Inflammatory macrophage treated with lipopolysaccharide for 4 hours (primary cell): Measurements from ENCODE around the gene TRIM14.
"Not testable (repeated sequence)": the region's sequence is repeated elsewhere in the genome, so short reads cannot be mapped to it uniquely, and the experiment has no call there.

Experiments
- DNase-seq: peaks from one replicate; pipeline ENCODE4 v3.0.0-alpha.2; 2020

The TRIM14 gene

DNA sequence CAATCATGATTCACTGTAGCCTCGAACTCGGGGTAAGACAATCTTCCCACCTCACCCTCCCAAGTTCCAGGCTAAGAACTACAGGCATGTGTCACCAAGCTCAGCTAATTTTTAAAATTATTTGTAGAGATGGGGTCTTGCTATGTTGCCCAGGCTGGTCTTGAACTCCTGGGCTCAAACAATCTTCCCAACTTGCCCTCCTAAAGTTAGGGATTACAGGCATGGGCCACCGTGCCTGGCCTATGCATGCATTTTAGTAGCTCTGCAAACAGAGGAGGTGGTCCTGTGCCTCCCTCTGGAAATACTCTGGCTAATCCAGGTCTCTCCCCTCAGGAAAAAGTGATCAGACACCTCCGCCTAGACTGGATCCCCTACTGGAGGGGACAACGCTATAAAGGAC lies 21.5 kb upstream of the TRIM14 start:
- DNase-seq: no peak

- DNase-seq: no peak
Observed at GRCh38 chr9:98136489-98136888, 17.5 kb upstream of the TRIM14 start.

GRCh38 chr9:98135938-98136337 lies 16.9 kb upstream of the TRIM14 start:
- no peak for DNase-seq

GRCh38 chr9:98135558-98135934 lies 16.5 kb upstream of the TRIM14 start:
- no peak for DNase-seq

GRCh38 chr9:98134702-98135557 lies 15.9 kb upstream of the TRIM14 start:
- no peak for DNase-seq

DNA sequence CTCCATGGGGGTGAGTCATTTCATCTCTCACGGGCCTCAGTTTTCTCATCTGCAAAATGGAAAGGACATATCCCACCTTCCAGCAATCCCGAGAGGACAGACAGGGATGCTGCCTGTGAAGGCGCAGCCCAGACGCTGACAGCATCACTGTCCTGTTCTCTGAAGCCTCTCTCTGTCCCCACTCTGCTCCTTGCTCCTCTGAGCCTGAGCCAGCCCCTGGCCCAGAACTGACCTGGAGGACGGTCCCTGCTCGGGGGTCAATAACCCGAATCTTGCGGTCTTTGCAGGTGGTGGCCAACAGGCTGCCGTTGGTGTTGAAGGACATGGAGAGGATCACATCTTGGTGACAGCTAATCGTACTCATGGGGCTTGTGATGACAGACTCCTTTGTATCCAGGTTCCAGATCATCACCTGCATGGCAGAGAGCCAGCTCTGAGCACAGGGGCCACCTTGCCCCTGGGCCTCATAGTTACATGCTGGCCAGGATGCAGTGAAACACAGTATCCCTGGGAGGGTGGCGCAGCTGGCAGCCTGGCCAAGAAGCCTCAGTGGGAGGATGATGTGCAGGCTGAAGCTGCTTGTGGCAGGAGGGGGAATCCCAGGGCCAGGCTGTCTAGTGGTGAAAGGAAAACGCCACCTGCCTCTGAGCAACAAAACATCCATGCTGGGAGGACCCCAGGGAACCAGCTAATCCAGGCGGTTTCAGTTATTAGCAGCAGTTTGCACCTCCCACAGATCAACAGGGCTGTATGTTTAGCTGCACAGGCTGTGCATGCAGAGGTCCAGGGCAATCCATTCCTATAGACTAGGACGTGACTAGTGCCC lies 14.0 kb upstream of the TRIM14 start:
- peak; percentile 1 for DNase-seq

GRCh38 chr9:98132158-98132557 lies 13.1 kb upstream of the TRIM14 start:
- DNase-seq: no peak

- DNase-seq: no peak
Observed at GRCh38 chr9:98130576-98131228, 11.7 kb upstream of the TRIM14 start.

GRCh38 chr9:98130060-98130459 lies 11.0 kb upstream of the TRIM14 start:
- DNase-seq: not testable (repeated sequence)

GRCh38 chr9:98129451-98129881 lies 10.4 kb upstream of the TRIM14 start:
- peak; percentile 93 for DNase-seq

DNA sequence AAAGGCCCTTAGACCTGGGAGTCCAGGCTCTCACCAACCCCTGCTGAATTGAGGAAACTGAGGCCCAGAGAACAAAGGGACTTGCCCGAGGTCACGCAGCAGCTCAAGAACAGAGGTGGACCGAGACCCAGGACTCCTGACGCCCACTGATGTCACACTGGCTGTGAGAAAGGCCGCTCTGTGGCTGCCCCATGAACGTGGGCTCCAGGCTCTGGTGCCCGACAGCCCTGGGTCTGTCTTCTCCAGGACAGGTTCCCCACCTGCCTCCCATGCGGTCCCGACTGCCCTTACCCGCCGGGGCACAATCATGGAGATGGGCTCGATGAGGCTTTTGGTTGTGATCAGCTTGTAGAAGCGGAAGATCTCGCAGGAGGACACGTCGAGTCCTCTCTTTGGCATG lies 9.3 kb upstream of the TRIM14 start:
- DNase-seq: no peak

DNA sequence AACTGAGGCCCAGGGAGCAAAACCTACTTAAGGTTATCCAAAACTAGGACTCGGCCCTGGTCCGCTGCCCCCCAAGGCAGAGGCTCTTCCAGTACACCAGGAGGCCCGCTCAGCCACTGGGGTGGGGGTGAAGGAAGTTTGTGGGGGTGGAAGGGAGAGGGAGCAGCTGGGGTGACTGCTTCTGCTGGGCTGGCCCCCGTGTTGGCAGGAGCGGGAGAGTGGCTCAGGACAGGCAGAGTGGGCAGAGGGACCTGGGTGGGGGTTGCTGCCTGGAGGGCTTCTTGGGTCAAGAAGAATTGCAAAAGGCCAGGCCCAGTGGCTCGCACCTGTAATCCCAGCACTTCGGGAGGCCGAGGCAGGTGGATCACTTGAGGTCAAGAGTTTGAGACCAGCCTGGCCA lies 8.2 kb upstream of the TRIM14 start:
- DNase-seq: no peak

DNA sequence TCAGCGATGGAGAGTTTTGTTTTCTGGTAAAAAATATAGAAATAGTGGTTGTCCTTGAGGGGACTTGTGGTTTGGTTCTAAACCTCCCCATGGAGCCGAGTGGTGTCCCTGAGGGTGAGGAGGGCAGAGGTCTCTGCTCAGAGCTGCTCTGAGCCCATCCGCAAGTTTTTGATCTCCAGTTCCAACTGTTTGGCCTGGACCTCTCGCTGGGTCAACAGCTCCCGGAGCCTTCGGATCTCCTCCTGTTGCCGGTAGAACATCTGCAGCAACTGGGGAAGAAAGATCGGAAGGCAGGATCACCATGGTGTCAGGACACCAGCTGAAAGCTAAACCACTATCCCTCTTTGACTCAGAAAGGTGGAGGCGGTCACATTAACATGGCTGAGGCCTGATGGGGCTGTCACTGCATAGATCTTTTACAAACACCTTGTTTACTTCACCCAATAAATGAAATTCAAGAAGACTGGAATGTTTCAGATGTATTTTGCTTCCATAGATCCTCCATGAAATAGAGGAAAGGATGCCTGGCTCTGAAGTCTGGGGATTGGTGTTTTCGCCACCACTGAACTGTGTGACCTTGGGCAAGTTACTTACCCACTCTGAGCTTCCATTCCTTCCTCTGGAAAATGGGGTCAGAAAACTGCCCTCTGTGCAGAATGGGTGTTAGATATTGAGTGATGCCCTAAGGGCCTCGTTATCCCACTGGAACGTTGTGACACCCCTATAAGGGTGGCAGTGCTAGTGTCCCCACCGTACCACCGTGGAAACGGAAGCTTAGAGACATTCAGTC lies 5.8 kb upstream of the TRIM14 start:
- DNase-seq: no peak

DNA sequence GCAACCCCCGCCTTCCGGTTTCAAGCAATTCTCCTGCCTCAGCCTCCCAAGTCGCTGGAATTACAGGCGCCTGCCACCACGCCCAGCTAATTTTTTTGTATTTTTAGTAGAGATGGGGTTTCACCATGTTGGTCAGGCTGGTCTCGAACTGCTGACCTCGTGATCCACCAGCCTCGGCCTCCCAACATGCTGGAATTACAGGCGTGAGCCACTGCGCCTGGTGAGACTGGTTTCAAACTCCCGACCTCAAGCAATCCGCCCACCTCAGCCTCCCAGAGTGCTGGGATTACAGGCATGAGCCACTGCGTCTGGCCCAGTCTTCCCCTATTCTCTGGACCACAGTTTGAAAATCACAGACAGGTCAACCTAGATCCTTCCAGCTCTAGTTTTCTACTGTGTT lies 5.1 kb upstream of the TRIM14 start:
- DNase-seq: not testable (repeated sequence)

GRCh38 chr9:98121058-98121457 lies 2.0 kb upstream of the TRIM14 start:
- DNase-seq: peak; percentile 6

DNA sequence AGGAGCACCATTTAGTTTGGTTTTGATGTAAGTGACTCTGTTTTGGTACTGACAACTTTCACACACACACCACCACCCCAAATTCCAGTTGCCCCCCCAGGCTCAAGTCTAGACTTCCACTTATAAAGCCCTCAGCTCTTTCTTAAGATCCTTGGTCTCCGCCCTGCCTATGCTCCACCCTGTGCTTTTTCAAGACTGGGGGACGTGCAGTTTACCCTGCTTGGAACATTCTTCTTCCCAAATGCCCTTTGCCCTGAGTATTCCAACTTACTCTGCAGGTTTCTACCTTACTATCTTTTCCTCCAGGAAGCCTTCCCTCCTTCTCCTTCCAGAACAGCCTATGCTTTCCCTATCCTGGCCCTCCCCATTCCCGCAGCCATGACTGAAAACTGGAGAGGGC lies 1.5 kb upstream of the TRIM14 start:
- DNase-seq: no peak

DNA sequence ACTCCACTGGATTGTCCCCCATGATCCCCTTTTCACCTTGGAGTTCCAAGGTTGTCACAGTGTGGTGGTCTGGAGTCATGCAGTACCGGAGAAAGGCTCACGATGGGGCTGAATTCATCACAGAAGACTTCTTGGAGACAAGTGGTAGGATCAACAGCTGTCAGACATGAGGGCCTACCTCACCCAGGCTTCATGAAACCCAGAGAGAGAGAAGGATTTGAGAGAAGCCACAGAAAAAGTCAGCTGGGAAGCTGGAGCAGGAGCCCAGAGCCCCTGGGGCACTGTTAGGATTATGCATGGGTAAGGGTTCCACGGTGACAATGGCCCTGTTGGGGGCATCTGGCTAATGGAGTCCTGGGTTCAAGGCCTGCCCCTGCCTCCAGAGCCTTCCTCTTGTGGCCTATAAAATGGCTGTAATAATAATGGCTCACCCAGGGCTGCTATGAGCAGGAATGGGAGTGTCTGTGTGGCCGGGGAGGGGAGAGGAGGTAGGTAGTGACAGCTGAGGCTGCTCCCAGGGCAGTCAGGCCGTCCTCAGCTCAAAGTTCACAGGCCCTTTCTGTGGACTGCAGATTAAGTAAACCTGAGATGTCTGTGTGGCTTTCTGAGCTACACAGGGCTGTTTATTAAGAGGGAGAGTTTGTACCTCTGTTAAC lies 910 bp downstream of the TRIM14 start:
- peak; percentile 63 for DNase-seq

- not testable (repeated sequence) for DNase-seq
Observed at GRCh38 chr9:98117097-98117496, 1.9 kb downstream of the TRIM14 start.

DNA sequence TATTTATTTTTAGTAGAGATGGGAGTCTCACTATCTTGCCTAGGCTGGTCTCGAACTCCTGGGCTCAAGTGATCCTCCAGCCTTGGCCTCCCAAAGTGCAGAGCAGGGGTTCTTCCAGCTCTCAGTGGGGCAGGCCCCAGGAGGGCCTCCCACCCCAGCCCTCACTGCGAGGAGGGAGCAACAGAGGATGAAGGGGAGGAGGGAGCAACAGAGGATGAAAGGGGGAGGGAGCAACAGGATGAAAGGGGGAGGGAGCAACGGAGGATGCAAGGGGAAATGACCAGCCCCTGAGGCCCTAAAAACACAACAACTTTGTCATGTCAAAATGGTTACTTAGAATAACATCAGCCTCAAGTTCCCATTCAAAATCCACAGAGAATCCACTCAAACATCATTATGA lies 10.0 kb downstream of the TRIM14 start:
- no peak for DNase-seq

DNA sequence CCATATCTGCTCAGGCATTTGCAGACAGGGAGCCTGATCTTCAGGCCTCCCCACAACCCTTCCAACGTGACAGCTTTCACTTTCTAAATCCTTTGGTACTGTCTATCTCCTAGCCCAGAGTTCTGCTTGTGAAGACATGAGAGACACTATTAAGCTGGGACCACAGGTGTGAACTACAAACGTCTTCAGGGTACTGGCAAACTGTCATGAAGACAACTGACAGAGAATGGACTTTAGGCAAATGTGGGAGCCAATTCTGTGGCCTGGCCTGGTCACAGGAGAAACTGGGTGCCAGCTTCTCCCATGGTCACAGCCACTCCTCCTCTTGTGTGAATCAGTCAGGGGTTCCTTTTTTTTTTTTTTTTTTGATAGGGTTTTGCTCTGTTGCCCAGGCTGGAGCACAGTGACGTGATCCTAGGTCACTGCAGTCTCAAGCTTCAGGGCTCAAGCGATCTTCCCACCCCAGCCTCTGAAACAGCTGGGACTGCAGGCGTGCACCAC lies 10.4 kb downstream of the TRIM14 start:
- peak; percentile 75 for DNase-seq

- DNase-seq: peak; percentile 25
Observed at GRCh38 chr9:98107926-98108325, 11.1 kb downstream of the TRIM14 start.

- no peak for DNase-seq
Observed at GRCh38 chr9:98105006-98105405, 14.0 kb downstream of the TRIM14 start.
